RCC 7860 (cell line): ENCODE results near the gene TMEM208.

Experiments used
- DNase-seq: peaks from one replicate; pipeline ENCODE4 v3.0.0-alpha.2; 2015; ENCODE audit warnings: low spot score
- FAIRE-seq: peaks from 2 replicates; lab custom pipeline; 2012; peaks lifted over from hg19 to GRCh38; lab: Jason Lieb, UNC

TMEM208 gene

GRCh38 chr16:67233596-67233995, 6.7 kb downstream of the TMEM208 start:
- FAIRE-seq (no peak), DNase-seq (no peak)

- no peak for FAIRE-seq
These were observed 7.3 kb downstream of the TMEM208 start for GRCh38 chr16:67234180-67234597.

GRCh38 chr16:67235816-67236562, 9.1 kb downstream of the TMEM208 start:
- DNase-seq, result no peak
- no peak for FAIRE-seq

More at GRCh38 chr16:67234180-67234597, 7.3 kb downstream of the TMEM208 start:
- DNase-seq, result no peak

GRCh38 chr16:67236563-67237395, 9.8 kb downstream of the TMEM208 start:
- DNase-seq (peak; percentile 17), FAIRE-seq (no peak)

- FAIRE-seq (no peak), DNase-seq (no peak)
These were observed 10.7 kb downstream of the TMEM208 start for GRCh38 chr16:67237396-67238277.

GRCh38 chr16:67238278-67238575, 11.3 kb downstream of the TMEM208 start:
- DNase-seq (no peak), FAIRE-seq (no peak)

- no peak for DNase-seq
- FAIRE-seq, result no peak
These were observed 12.0 kb downstream of the TMEM208 start for GRCh38 chr16:67238806-67239470.

- peak; percentile 65 for DNase-seq
- no peak for FAIRE-seq
These were observed 13.6 kb downstream of the TMEM208 start for GRCh38 chr16:67240506-67240905.

- FAIRE-seq, result peak; percentile 66
- DNase-seq, result peak; percentile 96
These were observed 14.3 kb downstream of the TMEM208 start for GRCh38 chr16:67241008-67241900.

- DNase-seq (no peak), FAIRE-seq (no peak)
These were observed 15.3 kb downstream of the TMEM208 start for GRCh38 chr16:67242138-67242730.

- no peak for FAIRE-seq
- DNase-seq, result no peak
These were observed 16.6 kb downstream of the TMEM208 start for GRCh38 chr16:67243481-67243880.

GRCh38 chr16:67244387-67245185, 17.7 kb downstream of the TMEM208 start:
- peak; percentile 78 for DNase-seq
- peak; percentile 65 for FAIRE-seq

- DNase-seq (no peak), FAIRE-seq (no peak)
These were observed 18.3 kb downstream of the TMEM208 start for GRCh38 chr16:67245186-67245585.

- no peak for DNase-seq
- no peak for FAIRE-seq
These were observed 18.7 kb downstream of the TMEM208 start for GRCh38 chr16:67245674-67246080.

GRCh38 chr16:67246081-67246755, 19.3 kb downstream of the TMEM208 start:
- no peak for FAIRE-seq
- DNase-seq, result peak; percentile 61

GRCh38 chr16:67246756-67247191, 19.8 kb downstream of the TMEM208 start:
- DNase-seq, result peak; percentile 7
- no peak for FAIRE-seq

- FAIRE-seq, result peak; percentile 63
- peak; percentile 89 for DNase-seq
These were observed 20.5 kb downstream of the TMEM208 start, which contains the start of gene FHOD1 for GRCh38 chr16:67247192-67248072. FHOD1 (minus strand) TSS chr16:67247481; CDS start chr16:67247410, 71 bp downstream.
